K562 treated with DMSO at 1 percent for 24 hours (cell line): ENCODE data around the gene ABCB11. TPM values are rescaled to one million over a fixed set of nuclear protein-coding genes. Genes with fewer than 3 reads are reported as not detected.

Experiments used
- total RNA-seq: library from RNA; unstranded; fragments of 300-600 nt; gene quantifications from 2 replicates; pipeline ENCODE4 v1.2.3, GENCODE V29; 2022; ENCODE audit warnings: low read depth; ENCODE audit not compliant: insufficient read depth

ABCB11 gene
- 0.20 and 0.27 TPM in 2 replicates for total RNA-seq

DNA sequence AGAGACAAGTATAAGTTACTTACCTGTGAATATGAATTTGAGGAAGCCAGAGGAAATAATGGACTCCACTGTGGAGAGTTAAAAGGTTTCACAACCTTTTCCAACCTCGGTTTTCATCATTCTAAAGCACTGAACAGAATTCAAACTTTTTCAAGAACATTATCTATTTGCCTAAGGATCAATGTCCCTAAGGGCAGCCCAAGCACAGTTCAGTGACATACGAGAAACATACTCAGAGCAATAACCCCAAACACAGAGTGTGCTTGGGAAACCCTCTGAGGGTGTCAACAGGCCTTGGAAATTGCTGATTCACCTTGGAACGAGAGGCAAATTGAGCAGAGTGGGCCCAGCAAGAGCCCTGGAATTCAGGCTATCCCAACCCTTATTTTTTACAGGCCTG lies at the start of gene ABCB11:
Gene ABCB11, minus strand, starts transcription at position 123 of the 400 bp plus-strand sequence. CDS start 13,199 bp downstream, outside the sequence.

DNA sequence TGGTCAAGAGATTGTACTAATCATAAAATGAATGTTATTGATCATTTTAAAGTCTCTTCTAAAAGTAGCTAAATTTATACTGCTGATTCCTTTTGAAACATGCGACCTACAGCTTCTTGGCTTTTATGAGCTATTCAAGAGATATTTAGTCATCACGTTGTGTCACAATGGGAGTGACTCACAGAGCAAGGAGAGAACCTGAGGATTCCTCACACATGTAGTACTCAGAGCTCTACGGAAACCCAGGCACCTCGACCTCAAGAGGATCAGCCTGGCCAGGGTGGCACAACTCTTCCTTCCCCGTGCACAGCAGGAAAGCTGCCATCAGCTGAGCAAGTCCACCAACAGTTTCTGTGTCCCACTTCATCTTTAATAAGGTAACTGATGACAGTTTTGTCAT lies 38.2 kb upstream of the ABCB11 start, which contains the start of gene DHRS9:
Gene DHRS9, plus strand, starts transcription at position 223 of the 400 bp plus-strand sequence. CDS start 12,019 bp downstream, outside the sequence.

DNA sequence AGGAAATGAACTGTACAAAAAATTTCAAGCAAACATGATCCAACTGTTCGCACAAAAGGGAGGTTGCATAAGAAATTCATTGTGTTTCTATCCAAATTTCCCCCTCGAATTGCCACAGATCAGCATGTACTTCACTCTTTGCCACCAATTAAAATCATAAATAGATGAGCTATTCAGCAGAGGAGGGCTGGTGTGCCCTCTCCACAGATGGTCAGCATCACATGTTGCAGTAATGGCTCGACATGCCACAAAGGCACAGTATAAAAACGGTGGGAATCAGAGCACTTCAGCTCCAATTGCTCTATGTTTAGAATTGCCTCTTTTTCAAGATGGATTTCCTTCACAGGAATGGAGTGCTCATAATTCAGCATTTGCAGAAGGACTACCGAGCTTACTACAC lies 130.1 kb downstream of the ABCB11 start, which contains the start of gene G6PC2:
Gene G6PC2, plus strand, starts transcription at position 289 of the 400 bp plus-strand sequence. Its CDS starts 41 bp downstream, at position 330.

DNA sequence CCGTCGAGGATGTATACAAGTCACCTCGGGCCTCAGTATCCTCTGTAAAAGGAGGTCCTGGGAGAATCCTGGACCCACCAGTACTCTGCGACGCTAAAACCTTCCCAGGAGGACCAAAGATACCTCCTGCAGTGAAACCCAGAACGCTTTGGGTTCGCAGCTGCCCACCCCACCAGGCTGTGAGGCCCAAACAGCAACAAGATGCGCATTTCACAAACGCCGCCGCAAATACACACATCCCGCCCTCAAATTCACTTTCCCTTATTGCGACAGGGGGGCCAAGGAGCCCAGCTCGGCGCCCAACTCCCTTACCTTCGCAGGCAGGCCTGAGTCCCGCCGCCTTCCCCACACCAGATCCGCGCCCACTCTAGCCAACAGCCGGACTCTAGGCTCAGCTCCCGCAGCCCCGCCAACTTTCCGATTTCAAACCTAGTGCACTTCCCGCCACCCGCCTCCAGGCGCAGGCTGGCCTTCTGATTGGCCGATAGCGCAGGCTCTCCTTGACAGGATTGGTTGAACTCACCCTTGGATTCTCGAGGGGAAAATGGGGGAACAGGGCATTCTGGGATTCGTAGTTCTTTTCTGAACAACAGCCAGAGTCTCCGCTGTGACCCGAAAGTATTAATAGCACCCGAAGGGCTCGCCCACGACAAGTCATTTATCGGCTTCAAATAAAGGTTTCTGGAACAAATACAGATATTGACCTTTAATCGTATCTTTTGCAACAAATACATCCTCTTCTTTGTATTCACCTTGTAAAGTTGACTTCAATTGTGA lies 140.9 kb downstream of the ABCB11 start, which contains the start of gene SPC25:
Gene SPC25, minus strand, starts transcription at position 425 of the 777 bp plus-strand sequence. CDS start 911 bp downstream, outside the sequence.

Other genes starting within 250 kb of the ABCB11 start
- gene NOSTRIN, start 228.7 kb downstream of the ABCB11 start, total RNA-seq: 8.3 and 11.2 TPM in 2 replicates
- gene SPC25, start 140.9 kb downstream of the ABCB11 start, total RNA-seq: 53.6 and 61.5 TPM in 2 replicates
- gene G6PC2, start 130.0 kb downstream of the ABCB11 start, total RNA-seq: not detected in 2 replicates
- gene DHRS9, start 38.2 kb upstream of the ABCB11 start, total RNA-seq: 0.32 TPM in 1 of 2 replicates, not detected in the other